Activated T-cell treated with anti-CD3 and anti-CD28 coated beads, Interleukin-2, amount 50 U/mL, for 24 hours (primary cell): Measurements from ENCODE around the gene OSBP2.
"Not testable (repeated sequence)": the region's sequence is repeated elsewhere in the genome, so short reads cannot be mapped to it uniquely, and the experiment has no call there.

Experiments used
- DNase-seq: peaks from one replicate; pipeline ENCODE4 v3.0.0-alpha.2; 2020
- H3K27ac Mint-ChIP-seq: 2 replicates; pipeline ENCODE4 v1.8.0; 2020; ENCODE audit warnings: mild to moderate bottlenecking, mixed read lengths
- H3K27me3 Mint-ChIP-seq: 2 replicates; pipeline ENCODE4 v1.8.0; 2020; ENCODE audit warnings: mixed read lengths
- H3K36me3 Mint-ChIP-seq: 2 replicates; pipeline ENCODE4 v1.8.0; 2020; ENCODE audit warnings: low read depth, mixed read lengths
- H3K4me1 Mint-ChIP-seq: 2 replicates; pipeline ENCODE4 v1.8.0; 2020; ENCODE audit warnings: low read depth, mixed read lengths
- H3K4me3 Mint-ChIP-seq: 2 replicates; pipeline ENCODE4 v1.8.0; 2020; ENCODE audit warnings: mild to moderate bottlenecking, moderate library complexity, mixed read lengths
- H3K9me3 Mint-ChIP-seq: 2 replicates; pipeline ENCODE4 v1.8.0; 2020; ENCODE audit warnings: mixed read lengths

The OSBP2 gene

DNA sequence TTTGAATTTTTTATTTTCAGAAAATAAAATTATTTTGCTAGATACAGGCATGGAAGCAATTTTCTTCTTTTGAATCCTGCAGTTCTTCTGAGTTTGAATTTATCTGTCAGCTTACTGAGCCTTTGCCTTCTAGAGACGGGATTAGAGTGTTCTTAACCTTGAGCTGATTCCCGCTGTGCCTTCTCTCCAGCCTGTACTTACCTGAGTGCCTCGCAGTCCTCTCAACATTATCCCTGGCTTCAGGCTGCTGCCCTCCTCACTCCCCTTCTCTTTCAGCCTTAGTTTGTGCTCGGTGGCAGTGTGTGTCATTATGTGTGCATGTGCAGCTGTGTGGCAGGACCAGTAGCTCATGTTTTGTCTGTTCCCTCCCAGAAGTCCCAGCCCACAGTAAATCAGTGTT lies 24.3 kb downstream of the OSBP2 start:
- Mint-ChIP-seq H3K27me3 (peaks cover 3% of the 10 kb centered on the region), H3K27ac (no peak overlapping the region), H3K4me1 (peaks cover 3% of the 10 kb centered on the region), H3K36me3 (no peaks in the 10 kb centered on the region), H3K9me3 (no peaks in the 10 kb centered on the region), H3K4me3 (no peak overlapping the region)
- DNase-seq = no peak

DNA sequence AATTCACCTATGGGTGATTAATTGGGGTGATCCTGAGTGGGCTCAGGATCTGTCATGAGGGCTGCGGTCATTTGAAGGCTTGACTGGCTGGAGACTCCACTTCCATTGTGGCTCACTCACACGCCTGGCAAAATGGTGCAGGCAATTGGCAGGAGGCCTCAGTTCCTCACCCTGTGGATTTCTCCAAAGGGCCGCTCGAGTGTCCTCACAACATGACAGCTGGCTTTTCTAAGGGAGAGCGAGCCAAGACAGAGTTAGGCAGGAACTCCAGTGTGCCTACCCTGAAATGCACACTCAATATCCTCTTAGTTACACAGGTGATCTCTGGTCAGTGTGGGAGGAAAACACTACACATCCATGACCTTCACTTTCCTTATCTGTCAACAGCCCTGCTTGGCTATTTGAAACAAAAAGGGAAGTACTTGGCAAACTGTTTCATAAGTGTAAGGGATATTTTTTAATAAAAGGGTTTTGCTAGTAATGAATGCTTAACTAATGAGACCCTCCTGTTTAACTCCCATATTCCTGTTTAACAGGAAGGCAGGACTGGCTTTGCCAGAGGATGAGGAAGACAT lies 25.7 kb downstream of the OSBP2 start:
- H3K4me3 Mint-ChIP-seq = no peak overlapping the region
- H3K4me1 Mint-ChIP-seq = peaks cover 3% of the 10 kb centered on the region
- no peak overlapping the region for H3K27ac Mint-ChIP-seq
- H3K27me3 Mint-ChIP-seq = peaks cover 3% of the 10 kb centered on the region
- no peak for DNase-seq
- no peaks in the 10 kb centered on the region for H3K9me3 Mint-ChIP-seq
- no peaks in the 10 kb centered on the region for H3K36me3 Mint-ChIP-seq

DNA sequence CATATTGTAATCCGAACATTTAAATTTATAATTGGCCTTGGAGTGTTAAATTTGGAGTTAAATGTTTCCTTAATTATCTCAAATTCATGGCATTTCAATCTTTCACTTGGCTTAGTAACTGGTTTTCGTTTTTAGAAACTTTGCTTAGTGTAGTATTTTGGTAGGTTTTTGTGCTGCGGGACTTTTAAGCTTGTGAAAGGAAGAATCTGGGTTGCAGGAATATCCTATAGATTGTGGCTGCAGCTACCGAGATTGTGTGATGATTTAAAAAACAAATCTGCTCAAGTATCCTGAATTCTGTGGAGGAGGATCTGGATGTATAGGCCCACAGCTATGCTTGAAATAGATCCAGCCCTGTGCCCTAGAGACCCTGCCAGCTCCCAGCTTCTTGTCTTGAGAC lies 27.1 kb downstream of the OSBP2 start:
- H3K27me3 Mint-ChIP-seq = peaks cover 3% of the 10 kb centered on the region
- no peak overlapping the region for H3K27ac Mint-ChIP-seq
- H3K4me1 Mint-ChIP-seq = peaks cover 3% of the 10 kb centered on the region
- no peak overlapping the region for H3K4me3 Mint-ChIP-seq
- H3K36me3 Mint-ChIP-seq = no peaks in the 10 kb centered on the region
- DNase-seq = no peak
- H3K9me3 Mint-ChIP-seq = no peaks in the 10 kb centered on the region

DNA sequence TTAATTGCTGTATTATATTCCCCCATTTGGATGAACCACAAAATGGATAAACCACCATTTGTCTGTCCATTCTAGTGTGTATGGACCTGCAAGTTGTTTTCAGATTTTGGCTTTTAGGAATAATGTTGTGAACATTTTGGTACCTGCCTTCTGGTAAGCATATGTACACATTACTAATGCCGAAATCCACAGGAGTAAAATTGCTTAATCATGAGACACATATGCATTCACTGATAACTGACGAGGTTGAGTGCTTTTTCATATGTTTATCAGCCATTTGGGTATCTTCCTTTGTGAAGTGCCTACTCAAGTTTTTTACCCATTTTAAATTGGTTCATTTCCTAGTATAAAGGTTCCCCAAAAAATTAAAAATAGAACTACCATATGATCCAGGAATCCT lies 34.2 kb downstream of the OSBP2 start:
- Mint-ChIP-seq H3K27ac (no peak overlapping the region), H3K9me3 (no peaks in the 10 kb centered on the region), H3K4me1 (no peaks in the 10 kb centered on the region), H3K4me3 (no peak overlapping the region), H3K36me3 (no peaks in the 10 kb centered on the region), H3K27me3 (peaks cover under 1% of the 10 kb centered on the region)
- DNase-seq = no peak

DNA sequence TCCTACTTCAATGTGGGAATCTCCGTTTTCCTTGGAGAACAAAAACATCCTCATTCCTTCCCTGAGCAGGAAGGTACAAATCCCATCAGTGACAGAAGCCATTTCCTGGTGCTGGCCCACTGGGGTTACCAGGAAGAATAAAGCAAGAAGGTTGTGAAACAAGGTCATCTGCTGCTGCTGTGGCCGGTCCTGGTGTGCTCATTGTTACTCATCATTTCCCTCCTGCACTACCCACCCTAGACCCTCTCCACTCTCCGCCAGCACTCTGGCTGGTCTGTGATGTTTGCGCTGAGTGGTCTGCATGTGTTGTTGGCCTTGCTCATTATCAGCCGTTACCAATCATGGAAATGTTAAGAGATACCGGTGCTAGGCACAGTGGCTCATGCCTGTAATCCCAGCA lies 37.0 kb downstream of the OSBP2 start:
- DNase-seq = no peak
- Mint-ChIP-seq H3K36me3 (no peaks in the 10 kb centered on the region), H3K9me3 (no peaks in the 10 kb centered on the region), H3K27me3 (no peaks in the 10 kb centered on the region), H3K4me1 (no peaks in the 10 kb centered on the region), H3K4me3 (no peak overlapping the region), H3K27ac (no peak overlapping the region)

DNA sequence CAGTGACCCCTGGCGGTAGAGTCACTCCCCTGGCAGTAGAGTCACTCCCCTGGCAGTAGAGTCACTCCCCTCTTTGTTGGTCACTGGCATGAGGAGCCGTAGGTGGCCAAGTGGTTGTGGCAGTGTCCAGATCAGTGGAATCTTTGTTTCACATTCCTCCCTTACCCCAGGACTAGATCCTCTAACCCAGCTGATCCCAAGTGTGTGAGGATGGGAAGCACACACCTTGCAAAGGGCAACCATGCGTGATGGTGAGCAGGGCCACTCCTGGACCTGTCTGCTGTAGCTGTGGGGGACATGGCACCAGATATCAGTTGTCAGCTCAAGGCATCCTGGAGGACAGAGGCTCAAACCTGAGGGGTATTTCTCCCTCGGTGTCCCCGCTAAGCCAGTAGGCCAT lies 37.8 kb downstream of the OSBP2 start:
- H3K4me1 Mint-ChIP-seq = no peaks in the 10 kb centered on the region
- no peak overlapping the region for H3K27ac Mint-ChIP-seq
- no peaks in the 10 kb centered on the region for H3K27me3 Mint-ChIP-seq
- H3K36me3 Mint-ChIP-seq = no peaks in the 10 kb centered on the region
- DNase-seq = no peak
- no peak overlapping the region for H3K4me3 Mint-ChIP-seq
- H3K9me3 Mint-ChIP-seq = no peaks in the 10 kb centered on the region

DNA sequence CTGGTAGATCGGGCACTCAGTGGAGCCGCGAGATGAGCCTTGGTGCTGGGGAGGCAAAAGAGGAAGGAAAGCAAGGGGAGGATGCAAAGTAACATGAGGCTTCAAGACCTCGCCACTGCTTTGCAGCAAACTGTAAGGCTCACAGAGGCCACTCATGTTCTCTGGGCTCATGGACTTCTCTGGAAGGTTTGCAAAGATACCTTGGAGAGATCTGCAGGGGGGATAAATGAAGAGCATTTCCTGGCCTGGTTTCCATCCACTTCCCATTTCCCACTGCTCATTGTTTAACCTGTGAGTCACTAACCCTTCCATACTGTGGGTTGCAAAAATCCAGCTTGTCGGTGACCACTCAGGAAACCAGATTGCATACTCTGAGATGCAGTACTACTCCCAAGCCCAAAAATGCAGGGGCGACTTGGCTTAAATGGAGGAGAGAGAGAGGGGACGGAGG lies 38.5 kb downstream of the OSBP2 start:
- DNase-seq = no peak
- H3K9me3 Mint-ChIP-seq = no peaks in the 10 kb centered on the region
- no peak overlapping the region for H3K27ac Mint-ChIP-seq
- H3K4me1 Mint-ChIP-seq = no peaks in the 10 kb centered on the region
- H3K36me3 Mint-ChIP-seq = no peaks in the 10 kb centered on the region
- H3K4me3 Mint-ChIP-seq = no peak overlapping the region
- H3K27me3 Mint-ChIP-seq = peaks cover 4% of the 10 kb centered on the region

DNA sequence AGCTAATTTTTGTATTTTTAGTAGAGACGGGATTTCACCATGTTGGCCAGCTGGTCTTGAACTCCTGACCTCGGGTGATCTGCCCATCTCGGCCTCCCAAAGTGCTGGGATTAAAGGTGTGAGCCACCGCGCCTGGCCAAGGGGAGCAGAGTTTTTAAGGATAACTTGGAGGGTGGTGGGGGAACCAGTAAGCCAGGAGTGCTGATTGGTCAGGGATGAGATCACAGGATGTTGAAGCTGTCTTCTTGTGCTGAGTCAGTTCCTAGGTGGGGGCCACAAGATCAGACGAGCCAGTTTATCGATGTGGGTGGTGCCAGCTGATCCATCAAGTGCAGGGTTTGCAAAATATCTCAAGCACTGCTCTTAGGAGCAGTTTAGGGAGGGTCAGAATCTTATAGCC lies 45.3 kb downstream of the OSBP2 start:
- H3K4me3 Mint-ChIP-seq = peak overlapping the region; percentile 42

DNA sequence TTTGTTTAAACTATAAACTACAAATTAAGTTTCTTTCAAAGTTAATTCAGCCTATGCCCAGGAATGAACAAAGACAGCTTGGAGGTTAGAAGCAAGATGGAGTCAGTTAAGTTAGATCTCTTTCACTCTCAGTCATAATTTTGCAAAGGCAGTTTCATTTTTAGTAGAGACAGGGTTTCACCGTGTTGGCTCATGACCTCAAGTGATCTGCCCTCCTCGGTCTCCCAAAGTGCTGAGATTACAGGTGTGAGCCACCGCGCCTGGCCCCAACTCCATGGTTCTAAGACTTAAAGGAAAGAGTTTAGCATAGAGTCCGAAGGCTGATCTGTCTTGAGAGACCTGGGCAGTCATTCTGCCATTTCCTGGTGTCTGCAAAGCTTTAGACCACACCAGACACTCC lies 45.8 kb downstream of the OSBP2 start:
- not testable (repeated sequence) for H3K9me3 Mint-ChIP-seq, H3K27me3 Mint-ChIP-seq, DNase-seq, H3K36me3 Mint-ChIP-seq
- Mint-ChIP-seq H3K27ac (peak overlapping the region; percentile 96), H3K4me1 (peaks cover 55% of the 10 kb centered on the region), H3K4me3 (peak overlapping the region; percentile 42)

More for the DNA sequence above, 45.3 kb downstream of the OSBP2 start:
- H3K9me3 Mint-ChIP-seq, DNase-seq, H3K36me3 Mint-ChIP-seq, H3K27me3 Mint-ChIP-seq: not testable (repeated sequence)
- peak overlapping the region; percentile 96 for H3K27ac Mint-ChIP-seq
- peaks cover 53% of the 10 kb centered on the region for H3K4me1 Mint-ChIP-seq

DNA sequence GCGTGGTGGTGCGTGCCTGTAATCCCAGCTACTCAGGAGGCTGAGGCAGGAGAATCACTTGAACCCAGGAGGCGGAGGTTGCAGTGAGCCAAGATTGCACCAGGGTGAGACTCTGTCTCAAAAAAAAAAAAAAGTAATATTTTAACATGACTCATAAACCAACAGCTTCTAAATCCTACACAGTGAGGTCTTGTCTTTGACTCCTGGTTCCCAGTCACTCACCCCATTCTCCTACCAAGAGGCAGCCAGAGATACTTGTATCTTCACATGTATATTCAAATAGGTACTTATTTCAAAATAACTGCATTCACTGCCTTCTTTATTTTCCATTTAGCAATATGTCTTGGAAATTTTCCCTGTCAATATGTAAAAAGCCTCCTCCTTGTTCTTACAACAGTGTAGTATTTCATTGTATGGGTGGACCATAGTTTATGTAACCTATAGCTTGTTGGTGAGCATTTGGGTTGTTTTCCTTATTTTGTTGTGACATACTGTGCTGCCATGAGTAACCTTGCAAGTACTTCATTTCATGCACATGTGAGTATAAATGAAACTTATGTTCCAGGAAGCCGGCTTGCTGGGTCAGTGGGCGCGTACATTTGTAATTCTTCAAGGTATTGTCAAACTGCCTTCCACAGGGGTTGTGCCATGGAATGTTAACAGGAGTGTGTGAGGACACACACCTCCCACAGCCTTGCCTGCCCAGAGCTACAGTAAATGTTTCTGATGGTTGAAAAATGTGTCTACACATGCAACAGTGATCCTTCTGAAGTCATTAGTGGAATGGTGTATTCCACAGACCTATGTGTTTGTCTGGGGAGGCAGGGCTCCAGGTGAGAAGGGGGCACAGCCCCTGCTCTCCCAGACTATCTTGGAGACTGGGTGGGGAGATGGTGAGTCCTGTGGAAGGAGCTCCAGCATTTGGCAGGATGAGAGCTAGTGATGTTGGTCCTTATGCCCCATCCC lies 47.9 kb downstream of the OSBP2 start:
- DNase-seq = no peak
- Mint-ChIP-seq H3K27ac (peak overlapping the region; percentile 94), H3K4me1 (peaks cover 67% of the 10 kb centered on the region), H3K36me3 (no peaks in the 10 kb centered on the region), H3K9me3 (no peaks in the 10 kb centered on the region), H3K27me3 (peaks cover 8% of the 10 kb centered on the region), H3K4me3 (peak overlapping the region; percentile 50)

DNA sequence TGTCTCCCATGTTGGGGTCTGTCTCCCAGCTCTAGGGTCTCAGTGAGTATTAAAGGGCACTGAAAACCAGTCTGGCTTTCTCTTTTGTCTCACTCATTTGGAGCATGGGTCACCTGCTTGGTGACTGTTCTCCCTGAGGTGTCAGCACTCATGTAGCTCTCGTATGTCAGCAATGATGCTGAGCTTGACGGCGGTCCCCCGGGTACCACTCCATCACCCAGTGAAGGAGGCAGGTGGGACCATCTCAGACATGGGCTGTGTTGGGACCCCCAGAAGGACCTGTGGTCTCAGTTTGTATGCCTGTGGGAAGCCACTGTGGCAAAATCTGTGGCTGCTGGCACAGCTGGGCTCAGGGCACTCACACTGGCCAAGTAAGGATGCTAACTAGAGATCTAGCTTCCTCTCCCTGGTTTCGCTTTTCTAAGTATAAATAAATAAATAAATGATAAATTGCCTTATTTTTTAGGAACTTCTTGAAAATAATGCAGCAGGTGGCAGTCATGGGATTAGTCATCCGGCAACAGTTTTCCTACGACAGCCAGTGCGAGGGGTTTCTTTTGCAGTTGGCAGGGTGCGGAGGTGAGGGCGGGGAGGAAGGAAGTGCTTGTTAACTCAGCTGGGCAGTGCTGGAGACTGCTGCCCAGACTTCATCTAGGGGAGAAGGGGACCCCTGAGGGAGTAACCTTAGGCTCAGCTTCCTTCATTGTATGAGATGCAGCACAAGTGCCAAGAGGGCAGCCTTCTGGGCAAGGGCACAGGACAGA lies 48.8 kb downstream of the OSBP2 start:
- peaks cover 4% of the 10 kb centered on the region for H3K27me3 Mint-ChIP-seq
- no peak overlapping the region for H3K4me3 Mint-ChIP-seq
- H3K9me3 Mint-ChIP-seq = no peaks in the 10 kb centered on the region
- peaks cover 67% of the 10 kb centered on the region for H3K4me1 Mint-ChIP-seq
- no peaks in the 10 kb centered on the region for H3K36me3 Mint-ChIP-seq
- peak overlapping the region; percentile 94 for H3K27ac Mint-ChIP-seq
- DNase-seq = no peak

DNA sequence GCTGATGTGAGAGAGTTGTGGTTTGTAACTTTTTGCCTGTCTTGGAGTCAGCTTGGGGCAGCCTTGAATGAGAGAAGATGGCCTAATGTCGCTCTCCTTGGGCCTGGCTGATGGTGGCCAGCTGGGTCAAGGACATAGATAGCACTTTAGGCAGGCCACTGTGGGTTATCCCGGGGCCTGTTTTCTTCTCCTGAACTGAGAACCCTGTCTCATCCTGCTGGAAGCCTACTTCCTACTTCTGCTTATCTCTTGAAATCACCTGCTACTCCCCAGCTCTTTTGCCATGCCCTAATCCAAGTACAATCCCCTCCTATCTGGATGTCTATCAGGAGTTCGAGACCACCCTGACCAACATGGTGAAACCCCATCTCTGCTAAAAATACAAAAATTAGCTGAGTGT lies 49.5 kb downstream of the OSBP2 start:
- Mint-ChIP-seq H3K36me3 (no peaks in the 10 kb centered on the region), H3K27ac (peak overlapping the region; percentile 82), H3K4me1 (peaks cover 65% of the 10 kb centered on the region), H3K9me3 (no peaks in the 10 kb centered on the region), H3K4me3 (no peak overlapping the region), H3K27me3 (peaks cover 4% of the 10 kb centered on the region)
- DNase-seq = no peak

DNA sequence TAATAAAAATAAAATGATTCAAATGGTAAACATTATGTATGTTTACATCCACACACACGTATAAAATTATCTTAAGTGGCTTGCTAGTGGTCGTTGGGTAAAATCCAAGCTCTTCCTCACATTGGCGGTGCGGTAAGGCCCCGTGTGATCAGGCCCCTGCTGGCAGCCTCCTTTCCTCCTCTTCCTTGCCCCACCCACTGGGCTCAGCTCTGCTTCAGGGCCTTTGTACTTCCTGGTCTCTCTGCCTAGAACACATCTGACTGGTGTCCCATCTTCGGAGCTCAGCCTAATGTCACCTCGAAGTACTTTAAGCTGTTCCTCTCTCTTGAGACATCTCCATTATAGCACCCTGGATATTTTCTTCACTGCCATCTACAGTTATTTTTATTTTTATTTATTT lies 52.8 kb downstream of the OSBP2 start:
- H3K4me1 Mint-ChIP-seq = peaks cover 39% of the 10 kb centered on the region
- no peaks in the 10 kb centered on the region for H3K36me3 Mint-ChIP-seq
- H3K9me3 Mint-ChIP-seq = no peaks in the 10 kb centered on the region
- no peaks in the 10 kb centered on the region for H3K27me3 Mint-ChIP-seq
- DNase-seq = no peak
- H3K4me3 Mint-ChIP-seq = no peak overlapping the region
- no peak overlapping the region for H3K27ac Mint-ChIP-seq

DNA sequence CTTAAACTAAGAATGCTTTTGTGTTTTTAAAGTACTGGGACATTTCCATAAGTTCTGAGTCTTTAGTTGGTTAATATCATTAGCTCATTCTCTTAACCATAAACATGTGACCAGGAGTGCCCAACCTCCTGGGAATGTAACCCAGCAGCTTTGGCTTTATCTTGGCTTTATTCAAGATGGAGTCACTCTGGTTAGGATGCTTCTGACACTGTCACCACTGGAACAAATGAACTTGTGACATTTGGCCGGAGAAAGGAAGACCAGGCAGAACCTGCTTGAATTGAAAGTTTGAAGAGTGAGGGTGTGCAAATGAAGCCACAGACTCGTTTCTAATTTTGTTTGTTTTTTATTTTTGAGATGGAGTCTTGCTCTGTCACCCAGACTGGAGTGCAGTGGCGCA lies 54.6 kb downstream of the OSBP2 start:
- H3K27ac Mint-ChIP-seq = no peak overlapping the region

DNA sequence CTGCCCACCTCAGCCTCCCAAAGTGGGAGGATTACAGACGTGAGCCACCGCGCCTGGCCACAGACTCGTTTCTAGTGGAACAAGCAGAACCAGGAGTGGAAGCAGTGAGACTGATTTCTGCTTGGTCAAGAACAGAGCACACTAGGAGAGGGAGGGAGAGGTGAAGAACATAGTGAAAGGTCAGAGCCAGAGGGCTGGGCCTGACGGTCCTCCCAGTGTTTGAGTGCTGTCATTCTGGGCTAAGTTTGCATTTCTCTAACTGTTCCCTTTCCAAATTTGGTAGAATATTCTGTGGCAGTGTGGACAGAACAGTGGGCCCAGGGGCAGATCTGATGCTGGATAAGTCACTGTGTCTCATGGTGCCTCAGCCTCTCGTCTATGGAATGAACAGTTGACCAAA lies 55.2 kb downstream of the OSBP2 start:
- Mint-ChIP-seq H3K4me3 (no peak overlapping the region), H3K4me1 (peaks cover 16% of the 10 kb centered on the region), H3K27me3 (no peaks in the 10 kb centered on the region), H3K9me3 (no peaks in the 10 kb centered on the region), H3K27ac (no peak overlapping the region), H3K36me3 (no peaks in the 10 kb centered on the region)
- DNase-seq = no peak

More for the DNA sequence above, 54.6 kb downstream of the OSBP2 start:
- no peaks in the 10 kb centered on the region for H3K27me3 Mint-ChIP-seq
- H3K9me3 Mint-ChIP-seq = no peaks in the 10 kb centered on the region
- no peak overlapping the region for H3K4me3 Mint-ChIP-seq
- DNase-seq = no peak
- H3K36me3 Mint-ChIP-seq = no peaks in the 10 kb centered on the region
- H3K4me1 Mint-ChIP-seq = peaks cover 22% of the 10 kb centered on the region
